NCI-H446 (cell line): ENCODE measurements around the gene TMC4.
A peak's percentile ranks its signal among the peaks of the same experiment; 100 is the strongest.

Experiments used
- DNase-seq, 2 experiments: peaks; one replicate each; lab custom pipeline; 2025; lab: John Stamatoyannopoulos, UW

TMC4 gene

DNA sequence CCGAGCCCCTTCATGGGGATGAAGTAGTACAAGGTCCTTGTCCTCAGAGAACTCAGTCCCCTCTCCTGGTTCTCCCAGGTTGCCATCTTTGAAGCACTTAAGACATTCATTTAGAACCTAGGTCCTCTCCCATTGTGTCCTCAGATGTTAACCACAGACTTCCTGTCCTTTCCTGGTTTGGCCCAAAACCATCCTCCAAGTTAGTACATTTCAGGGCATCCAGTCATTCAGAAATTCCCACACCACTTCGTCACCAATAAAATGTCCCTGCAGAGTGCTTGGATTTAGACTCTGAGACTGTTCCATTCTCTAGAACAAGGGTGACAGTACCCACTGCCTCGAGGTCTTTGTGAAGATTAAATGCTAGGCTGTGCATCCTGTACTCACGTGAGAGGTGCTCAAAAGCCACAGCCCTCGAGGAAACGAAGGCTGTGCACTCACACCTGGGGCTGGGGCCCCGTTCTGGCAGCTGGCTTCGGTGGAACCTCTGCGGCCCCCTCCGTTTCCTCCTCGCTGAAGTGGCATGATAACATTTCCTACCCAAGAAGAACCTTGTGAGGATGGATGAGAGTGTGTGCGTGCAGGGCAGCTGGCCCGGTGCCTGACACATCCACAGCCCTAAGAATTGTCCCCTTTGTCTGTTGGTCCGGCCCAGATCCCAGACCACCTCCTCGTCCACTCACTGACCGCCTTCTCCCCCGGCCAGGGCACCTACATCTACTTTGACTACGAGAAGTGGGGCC, 18.2 kb downstream of the TMC4 start:
- no peak for DNase-seq

DNA sequence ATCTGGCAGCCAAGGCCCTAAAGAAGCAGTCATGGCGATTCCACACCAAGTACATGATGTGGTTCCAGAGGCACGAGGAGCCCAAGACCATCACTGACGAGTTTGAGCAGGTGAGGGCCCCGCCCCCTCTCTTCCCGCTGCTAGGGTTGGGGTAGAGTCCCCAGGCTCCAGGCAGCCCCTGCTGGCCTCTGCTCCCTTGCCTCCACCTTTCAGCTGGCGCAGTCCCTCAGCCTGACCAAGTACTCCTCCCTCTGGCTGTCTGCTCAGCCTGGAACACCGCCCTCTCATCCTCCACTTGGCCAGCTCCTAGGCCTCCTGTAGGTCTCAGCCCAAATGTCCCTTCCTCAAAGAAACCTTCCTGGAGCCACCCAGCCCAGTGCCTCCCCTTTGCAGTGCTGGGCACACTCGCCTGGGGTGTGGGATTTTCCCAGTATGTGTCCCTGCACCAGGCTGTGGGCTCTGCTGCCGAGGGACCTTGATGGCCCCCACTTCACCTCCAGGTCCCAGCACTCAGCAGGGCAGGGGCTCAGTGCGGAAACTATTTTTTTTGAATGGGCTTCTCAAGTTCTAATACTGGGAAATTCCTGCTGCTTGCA, 19.1 kb downstream of the TMC4 start:
- DNase-seq = no peak

DNA sequence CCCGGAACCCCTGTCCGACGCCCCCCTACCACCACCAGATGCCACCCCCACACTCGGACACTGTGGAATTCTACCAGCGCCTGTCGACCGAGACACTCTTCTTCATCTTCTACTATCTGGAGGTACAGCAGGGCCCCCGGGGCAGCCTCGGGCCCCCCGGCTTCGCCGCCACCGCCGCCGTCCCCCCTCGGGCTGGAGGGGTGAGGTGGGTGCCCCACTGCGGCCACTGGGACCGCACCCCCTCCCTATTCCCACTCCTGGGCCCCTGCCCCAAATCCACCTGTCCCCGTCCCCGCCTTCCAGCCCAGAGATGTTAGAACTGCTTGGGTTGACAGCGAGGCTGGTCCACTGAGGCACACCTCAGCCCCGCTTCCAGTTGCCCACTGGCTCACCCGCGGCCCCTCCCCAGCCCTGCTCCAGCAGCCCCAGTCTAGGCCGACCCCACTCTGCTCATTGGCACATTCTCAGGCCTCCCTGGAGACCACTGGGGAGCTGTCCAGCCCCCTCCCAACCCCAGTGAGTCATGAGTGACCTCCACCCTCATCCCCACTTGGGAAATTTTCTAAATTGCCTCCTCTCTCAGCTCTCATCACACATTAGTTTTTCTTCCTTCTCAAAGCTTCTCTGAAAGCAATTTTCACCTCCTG, 20.0 kb downstream of the TMC4 start:
- no peak for DNase-seq

DNA sequence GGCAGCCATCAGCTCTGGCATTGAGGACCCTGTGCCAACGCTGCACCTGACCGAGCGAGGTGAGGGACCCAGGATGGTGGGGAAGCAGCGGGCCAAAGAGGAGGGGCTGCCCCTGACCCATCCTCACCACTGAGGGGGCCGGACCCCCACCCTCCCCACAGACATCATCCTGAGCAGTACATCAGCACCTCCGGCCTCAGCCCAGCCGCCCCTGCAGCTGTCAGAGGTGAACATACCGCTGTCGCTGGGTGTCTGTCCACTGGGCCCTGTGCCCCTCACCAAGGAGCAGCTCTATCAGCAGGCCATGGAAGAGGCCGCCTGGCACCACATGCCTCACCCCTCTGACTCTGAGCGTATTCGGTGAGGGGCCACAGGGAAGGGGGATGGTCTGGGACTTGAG, 20.7 kb downstream of the TMC4 start:
- no peak for DNase-seq

DNA sequence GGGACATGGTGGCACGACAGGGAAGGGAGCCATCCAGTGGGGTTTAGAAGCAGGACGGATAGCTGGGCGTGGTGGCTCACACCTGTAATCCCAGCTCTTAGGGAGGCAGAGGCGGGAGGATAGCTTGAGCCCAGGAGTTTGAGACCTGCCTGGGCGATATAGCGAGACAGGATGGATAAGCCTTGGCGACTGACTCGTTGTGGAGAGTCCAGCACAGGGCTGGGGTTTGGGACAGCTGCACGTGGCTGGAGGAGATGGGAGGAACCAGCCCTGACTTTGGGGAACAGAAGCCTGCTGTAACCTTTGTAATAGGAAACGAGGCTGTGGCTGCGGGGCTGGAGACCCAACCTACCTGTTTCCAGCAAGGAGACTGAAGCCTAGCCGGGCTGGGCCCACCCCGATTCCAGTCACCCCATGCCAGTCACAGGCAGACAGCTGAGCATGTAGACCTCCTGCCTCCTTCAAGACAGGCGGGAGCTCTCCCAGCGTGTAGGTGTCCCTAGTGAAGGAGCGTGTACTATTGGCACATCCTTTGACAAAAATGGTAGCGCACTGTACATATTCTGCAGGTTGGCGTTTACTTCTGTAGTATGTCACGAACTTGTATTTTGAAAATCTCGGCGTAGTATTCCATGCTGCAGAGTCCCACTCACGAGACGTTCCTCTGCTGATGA, 21.5 kb downstream of the TMC4 start:
- DNase-seq = no peak

DNA sequence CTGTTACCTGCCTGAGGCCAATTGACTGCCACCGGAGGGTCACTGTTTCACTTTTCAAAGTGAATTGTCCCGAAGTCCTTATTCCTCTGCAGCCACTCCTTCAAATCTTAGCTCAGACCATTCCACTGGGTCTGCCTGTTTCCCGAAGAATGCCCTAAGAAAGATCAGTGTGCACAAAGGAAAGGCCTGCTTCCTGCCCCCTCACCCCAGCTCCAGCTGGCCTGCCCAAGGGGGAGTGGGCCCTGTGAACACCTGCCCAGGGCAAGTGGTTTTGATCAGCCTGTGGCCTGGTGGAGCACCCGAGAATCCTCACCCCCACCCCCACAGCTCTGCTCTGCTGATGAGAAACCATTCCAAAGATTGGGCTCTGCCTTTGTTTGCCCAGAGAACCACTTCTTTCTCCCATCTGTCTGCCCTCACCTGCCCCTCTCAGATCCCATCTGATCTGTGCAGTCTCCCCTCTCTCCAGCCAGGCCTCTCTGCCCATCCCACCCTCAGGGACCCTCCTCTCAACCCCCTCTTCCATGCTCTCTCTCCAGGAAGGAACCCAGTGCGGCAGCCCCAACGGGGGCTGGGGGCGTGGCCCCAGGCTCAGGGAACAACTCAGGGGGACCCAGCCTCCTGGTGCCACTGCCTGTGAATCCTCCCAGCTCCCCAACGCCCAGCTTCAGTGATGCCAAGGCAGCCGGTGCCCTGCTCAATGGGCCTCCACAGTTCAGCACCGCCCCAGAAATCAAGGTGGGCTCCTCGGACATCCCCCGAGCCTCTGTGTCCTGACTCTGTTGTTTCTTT, 23.7 kb downstream of the TMC4 start:
- no peak for DNase-seq

DNA sequence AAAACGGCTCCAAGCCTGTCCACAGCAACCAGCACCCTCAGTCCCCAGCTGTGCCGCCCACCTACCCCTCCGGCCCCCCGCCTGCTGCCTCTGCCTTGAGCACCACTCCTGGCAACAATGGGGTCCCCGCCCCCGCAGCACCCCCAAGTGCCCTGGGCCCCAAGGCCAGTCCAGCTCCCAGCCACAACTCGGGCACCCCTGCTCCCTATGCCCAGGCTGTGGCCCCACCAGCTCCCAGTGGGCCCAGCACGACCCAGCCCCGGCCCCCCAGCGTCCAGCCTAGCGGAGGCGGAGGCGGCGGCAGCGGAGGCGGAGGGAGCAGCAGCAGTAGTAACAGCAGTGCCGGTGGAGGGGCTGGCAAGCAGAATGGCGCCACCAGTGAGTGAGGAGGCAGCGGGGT, 24.8 kb downstream of the TMC4 start:
- no peak for DNase-seq

DNA sequence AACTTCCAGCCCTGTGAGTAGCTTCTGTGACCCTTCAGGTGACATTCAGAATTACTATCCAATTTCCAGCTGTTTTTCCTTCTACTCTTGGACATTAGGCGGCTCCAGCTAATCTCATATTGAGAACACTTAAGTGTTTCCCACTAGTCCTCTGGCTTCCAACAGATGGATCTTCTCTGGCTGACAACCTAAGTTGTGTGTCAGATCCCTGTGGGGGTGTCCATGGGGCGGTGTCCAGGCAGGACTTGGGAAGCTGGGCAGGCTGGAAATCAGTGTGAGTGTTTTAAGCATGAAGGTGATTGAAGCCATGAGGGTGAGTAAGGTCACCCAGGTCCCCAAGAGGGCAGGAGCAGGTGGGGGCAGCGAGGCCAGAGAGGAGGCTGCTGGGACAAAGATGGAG, 25.3 kb downstream of the TMC4 start:
- DNase-seq = no peak

DNA sequence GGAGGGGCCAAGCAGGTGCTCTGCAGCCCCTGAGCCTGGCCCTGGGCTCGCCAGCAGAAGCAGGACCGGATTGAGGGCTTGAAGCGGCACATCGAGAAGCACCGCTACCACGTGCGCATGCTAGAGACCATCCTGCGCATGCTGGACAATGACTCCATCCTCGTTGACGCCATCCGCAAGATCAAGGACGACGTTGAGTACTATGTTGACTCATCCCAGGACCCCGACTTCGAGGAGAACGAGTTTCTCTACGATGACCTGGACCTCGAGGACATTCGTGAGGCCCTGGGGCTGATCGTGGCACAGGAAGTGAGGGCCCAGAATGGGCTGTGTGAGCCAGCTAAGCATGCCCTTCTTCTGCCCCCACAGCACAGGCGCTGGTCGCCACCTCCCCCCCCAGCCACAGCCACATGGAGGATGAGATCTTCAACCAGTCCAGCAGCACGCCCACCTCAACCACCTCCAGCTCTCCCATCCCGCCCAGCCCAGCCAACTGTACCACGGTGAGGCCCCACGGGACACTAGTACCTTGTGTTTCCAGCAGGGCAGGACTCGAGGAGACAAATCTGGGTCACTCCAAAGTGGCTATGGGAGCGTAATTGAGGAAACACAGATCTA, 27.3 kb downstream of the TMC4 start:
- no peak for DNase-seq

DNA sequence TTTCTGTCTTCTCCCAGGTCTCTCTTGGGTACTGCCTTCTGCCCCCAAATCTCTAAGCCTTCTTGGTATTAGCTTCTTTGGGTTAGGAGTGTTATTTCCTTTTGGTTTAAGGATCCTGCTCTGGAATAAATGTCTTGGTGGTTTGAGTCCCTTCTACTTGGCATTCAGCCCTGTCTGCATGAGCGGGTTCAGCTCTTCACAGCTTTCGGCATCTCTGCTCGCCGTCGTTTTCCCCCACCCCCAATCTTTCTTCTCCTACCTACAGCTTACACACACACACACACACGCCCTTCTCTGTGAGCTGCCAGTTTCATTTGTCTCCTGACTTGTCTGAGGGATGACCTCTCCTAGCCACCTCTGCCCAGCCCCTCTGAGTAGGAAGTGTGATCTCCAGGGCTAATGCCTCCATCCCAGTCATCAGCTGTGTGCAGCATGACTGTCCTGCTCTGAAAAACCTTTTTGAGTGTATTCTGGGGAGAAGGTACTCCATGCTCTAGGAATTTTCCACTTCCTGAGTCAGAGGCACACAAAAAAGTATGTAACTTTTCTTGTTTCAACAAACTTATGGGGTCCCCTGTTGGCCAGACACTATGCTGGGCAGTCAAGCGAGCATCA, 30.7 kb downstream of the TMC4 start:
- DNase-seq = no peak

DNA sequence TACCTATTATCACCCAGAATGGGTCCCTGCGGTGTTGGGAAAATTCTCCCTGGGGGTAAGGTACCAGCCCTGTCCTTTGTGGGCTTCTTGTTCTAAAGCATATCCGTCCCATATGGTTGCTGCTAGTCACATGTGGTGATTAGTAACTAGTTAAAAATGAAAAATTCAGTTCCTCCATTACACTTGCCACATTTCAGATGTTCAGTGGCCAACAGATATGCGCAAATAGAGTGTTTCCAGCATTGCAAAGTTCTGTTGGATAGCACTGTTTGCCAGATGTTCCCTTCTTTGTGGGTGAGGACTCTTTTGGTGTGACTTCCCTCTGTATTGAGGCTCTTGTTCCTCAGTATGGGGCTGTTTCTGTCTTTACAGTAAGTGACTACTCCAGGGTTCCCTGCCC, 31.6 kb downstream of the TMC4 start:
- DNase-seq = no peak

DNA sequence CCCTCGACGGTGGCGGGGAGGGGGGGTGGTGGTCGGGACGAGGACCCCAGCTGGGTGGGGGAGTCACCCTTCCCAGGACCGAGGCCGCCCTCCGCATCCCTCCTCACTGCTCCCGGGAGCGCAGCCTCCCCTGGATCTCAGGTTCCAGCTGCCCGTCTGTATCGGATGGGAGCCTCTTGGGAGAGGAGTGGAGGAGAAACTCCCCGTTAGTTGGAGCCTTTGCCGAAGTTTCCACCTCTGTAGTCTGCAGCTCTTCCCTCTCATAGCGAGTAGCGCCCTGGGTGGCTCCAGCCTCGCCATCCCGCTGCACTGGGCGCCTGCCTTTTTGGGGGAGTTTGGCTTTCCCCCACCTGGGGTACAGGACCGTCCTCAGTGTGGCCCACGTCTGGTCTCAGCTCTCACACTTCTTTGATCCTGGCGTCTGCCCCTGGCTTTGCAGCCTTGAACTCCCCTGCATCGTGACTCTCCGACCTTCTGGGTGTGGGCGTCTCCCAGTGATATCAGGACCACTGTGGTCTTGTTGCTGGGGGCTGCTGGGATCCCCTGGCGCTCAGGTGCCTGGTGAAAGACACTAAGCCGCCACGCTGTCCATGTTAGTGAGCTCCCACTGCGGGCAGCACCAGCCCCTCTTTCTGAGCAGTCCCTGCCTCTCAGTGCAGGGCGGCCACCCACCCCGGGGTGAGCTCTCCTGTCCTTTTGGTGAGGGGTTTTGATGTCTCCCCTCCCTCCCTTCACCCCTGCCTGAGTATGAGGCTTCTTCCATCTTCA, 34.3 kb downstream of the TMC4 start:
- DNase-seq = no peak

DNA sequence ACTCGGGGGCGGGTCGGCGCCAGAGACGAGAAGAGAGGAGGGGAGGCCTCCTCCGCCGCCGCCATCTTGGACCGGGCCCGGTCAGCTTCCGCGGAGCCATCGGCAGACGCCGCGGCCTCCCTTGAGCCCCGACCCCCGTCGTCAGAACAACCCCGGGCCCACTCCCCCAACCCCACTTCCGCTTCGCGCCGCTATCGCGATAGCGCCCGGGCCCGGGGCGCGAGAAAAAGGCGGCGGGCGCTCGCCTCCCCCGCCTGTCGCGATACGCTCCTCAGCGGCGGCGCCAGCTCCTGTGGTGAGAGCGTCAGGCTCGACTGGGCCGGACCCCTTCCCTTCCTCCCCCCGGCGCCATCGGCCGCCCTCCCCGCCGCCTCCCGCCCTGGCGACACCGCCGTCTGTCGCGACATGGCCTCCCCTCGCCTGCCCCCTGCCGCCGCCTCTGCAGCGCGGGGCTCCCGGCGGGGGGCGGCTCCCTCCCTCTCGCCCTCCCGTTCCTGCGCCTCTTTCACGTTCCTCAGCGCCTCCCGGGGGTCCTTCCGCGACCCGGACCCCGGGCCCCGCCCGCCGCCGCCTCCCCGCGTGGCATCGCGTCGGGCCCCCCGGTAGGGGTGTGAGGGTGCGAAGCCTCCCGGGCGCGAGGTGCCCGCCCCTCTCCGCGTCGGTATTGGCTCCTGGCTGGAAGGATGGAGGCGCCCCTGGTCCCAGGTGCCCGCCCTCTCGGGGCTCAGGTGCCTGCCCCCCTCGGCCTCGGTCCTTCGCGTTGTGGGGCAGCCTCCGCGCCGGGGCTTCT, 35.1 kb downstream of the TMC4 start, which contains the start of gene CNOT3:
CNOT3 (plus strand) TSS at position 64 of the 790 bp plus-strand sequence. CDS start 5,217 bp downstream, outside the sequence.
- DNase-seq = no peak

DNA sequence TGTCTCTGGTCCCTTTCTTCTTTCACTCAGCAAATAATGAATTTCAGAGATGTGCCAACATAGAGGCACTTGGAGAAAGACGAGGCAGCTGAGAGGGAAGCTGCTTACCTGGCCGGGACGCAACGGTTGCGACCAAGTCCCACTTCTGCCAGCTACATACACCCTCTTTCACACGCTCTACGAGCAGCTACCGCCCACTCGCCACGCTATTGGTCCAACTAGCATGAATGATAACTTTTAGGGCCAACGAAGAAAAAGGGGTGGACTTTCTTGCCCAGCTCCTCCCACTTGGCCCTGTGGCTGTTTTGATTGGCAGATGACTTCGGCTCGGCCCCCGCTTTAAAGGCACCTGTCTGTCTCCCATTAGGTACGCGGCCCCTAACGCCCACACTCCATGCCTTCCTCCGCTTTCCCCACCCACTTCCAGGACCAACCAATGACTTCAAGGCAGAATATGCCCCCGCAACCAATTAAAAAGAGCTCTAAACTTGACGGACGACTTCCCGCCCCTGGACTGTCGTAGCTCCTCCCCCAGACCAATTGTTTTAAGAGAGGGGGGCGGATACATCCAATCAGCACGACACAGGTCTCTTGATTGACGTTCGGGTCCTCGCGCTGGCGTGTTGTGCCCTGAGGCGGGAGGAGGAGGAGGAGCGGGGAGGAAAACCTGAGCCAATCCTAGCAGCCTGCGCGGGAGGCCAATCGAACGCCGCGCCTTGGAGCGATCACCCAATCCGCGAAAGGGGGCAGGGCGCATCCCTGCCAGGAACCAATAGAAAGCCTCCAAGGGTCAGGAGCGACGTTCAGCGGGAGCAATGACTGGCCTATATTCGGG, 35.9 kb downstream of the TMC4 start:
- DNase-seq = peak; percentile 100

DNA sequence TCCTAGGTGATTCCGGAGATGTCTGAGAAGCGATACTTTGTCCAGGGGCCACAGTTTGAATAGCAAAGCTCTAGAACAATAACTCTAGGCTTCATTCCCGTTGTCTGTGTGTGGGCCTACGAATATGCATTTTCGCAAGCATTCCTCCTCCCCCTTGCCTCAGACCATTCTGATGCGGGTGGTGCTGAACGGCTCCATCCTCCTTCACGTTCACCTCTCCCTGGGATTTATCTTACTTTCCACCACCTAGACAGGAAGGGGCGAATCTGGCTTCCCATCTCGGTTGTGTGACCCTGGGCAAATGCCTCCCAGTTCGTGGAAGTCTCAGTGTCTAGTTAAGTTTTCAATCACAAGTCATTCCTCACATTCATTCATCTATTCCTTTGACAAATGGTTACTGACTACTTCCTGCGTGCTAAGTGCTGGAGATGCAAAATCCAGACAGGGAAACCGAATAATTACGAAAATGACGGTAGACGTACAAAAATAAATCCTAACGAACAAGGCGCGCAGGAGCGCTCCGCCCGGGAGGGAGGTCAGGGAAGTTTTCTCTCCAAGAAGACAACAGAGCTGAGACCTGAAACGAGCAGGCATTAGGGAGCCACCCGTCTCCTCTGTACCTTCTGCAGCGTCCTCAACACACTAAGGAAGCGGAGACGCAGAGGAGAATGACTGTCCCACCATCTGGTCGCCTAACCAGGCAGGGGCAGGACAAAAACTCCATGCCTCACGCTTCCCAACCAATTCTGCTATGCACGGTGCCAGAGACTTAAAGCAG, 36.7 kb downstream of the TMC4 start:
- DNase-seq = no peak

DNA sequence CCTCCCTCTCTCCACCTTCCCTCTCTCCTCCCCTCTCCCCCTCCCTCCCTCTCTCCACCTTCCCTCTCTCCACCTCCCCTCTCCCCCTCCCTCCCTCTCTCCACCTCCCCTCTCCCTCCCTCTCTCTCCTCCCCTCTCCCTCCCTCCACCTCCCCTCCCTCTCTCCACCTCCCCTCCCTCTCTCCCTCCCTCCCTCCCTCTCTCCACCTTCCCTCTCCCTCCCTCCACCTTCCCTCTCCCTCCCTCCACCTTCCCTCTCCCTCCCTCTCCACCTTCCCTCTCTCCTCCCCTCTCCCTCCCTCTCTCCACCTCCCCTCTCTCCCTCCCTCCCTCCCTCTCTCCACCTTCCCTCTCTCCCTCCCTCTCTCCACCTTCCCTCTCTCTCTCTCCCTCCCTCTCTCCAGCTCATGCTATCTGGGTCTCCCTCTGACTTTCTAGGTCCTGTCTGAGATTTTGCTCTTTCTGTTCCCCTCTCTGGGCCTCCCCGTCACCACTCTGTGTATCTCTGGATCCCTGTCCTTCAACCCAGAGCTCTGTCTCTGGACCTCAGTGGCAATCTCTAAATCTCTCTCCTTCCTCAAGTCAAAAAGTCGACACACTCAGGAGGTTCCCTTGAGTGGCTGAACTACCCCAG, 38.9 kb downstream of the TMC4 start:
- DNase-seq = no peak

DNA sequence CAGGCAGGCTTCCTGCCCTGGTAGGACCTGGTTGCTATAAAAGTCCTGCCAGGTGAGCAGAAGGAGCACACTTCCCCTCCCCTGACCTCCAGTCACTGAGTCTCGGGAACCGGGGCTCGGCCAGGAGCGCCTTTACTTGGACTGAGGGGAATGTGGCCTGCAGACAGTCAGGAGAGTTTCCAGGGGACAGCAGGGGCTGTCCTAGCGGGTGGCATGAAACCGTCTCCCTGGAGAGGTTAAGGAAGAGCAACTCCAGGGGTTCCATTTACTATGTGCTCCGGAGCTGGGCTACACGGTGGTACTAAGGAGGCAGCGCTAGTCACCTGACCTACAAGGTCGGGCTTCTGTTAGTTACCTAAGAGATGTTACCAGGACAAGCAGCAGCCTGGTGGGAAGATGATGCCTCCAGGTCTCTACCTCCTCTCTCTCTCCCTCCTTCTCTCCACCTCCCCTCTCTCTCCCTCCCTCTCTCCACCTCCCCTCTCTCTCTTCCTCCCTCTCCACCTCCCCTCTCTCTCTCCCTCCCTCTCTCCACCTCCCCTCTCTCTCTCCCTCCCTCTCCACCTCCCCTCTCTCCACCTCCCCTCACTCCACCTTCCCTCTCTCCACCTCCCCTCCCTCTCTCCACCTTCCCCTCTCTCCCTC, 39.5 kb downstream of the TMC4 start:
- peak in 1 of 2 experiments; percentile 21 for DNase-seq
